GM19395 (cell line): Measurements from ENCODE around the gene TP63.
A peak's percentile ranks its signal among the peaks of the same experiment; 100 is the strongest.

Experiments used
- ATAC-seq: cut with Tn5 transposase; IDR thresholded peaks from one replicate; pipeline ENCODE4 v1.9.1; 2021; ENCODE audit warnings: mild to moderate bottlenecking, moderate library complexity; ENCODE audit not compliant: unreplicated experiment

The TP63 gene

GRCh38 chr3:189842681-189843602 lies 211.8 kb downstream of the TP63 start:
- no peak for ATAC-seq

- no peak for ATAC-seq
These were observed 213.9 kb downstream of the TP63 start for GRCh38 chr3:189845069-189845468.

- no peak for ATAC-seq
These were observed 217.3 kb downstream of the TP63 start for GRCh38 chr3:189848395-189849040.

- ATAC-seq = no peak
These were observed 218.1 kb downstream of the TP63 start for GRCh38 chr3:189849262-189849661.

- ATAC-seq = no peak
These were observed 220.5 kb downstream of the TP63 start for GRCh38 chr3:189851682-189852081.

GRCh38 chr3:189853906-189854305 lies 222.7 kb downstream of the TP63 start:
- no peak for ATAC-seq

- no peak for ATAC-seq
These were observed 229.1 kb downstream of the TP63 start for GRCh38 chr3:189860296-189860695.

GRCh38 chr3:189862385-189862998 lies 231.3 kb downstream of the TP63 start:
- no peak for ATAC-seq

GRCh38 chr3:189863031-189863430 lies 231.8 kb downstream of the TP63 start:
- no peak for ATAC-seq

GRCh38 chr3:189868061-189868460 lies 236.9 kb downstream of the TP63 start:
- no peak for ATAC-seq

- no peak for ATAC-seq
These were observed 238.0 kb downstream of the TP63 start for GRCh38 chr3:189869165-189869564.

- no peak for ATAC-seq
These were observed 240.2 kb downstream of the TP63 start for GRCh38 chr3:189871418-189871817.

GRCh38 chr3:189883113-189883753 lies 252.0 kb downstream of the TP63 start:
- ATAC-seq = peak; percentile 78

- ATAC-seq = no peak
These were observed 259.3 kb downstream of the TP63 start for GRCh38 chr3:189890496-189890895.

- ATAC-seq = no peak
These were observed 265.3 kb downstream of the TP63 start for GRCh38 chr3:189896533-189896932.

GRCh38 chr3:189897406-189897805 lies 266.2 kb downstream of the TP63 start:
- no peak for ATAC-seq

- no peak for ATAC-seq
These were observed 267.5 kb downstream of the TP63 start for GRCh38 chr3:189898559-189899153.

- ATAC-seq = no peak
These were observed 268.0 kb downstream of the TP63 start for GRCh38 chr3:189899186-189899585.

- no peak for ATAC-seq
These were observed 269.4 kb downstream of the TP63 start for GRCh38 chr3:189900578-189900977.

GRCh38 chr3:189901481-189901880 lies 270.3 kb downstream of the TP63 start:
- ATAC-seq = no peak
